Neuronal stem cell (in vitro differentiated cells): ENCODE measurements around the gene ADIPOR2.
A peak's percentile ranks its signal among the peaks of the same experiment; 100 is the strongest.

Source experiments
- DNase-seq: peaks from one replicate; pipeline ENCODE4 v3.0.0-alpha.2; 2013; ENCODE audit warnings: low spot score
- H2AFZ ChIP-seq: one replicate; pipeline ENCODE4 v1.6.1; 2013; ENCODE audit warnings: mild to moderate bottlenecking, low read length, inconsistent platforms
- H2AK5ac ChIP-seq: 2 replicates; pipeline ENCODE4 v1.6.1; 2013; ENCODE audit warnings: low read depth, mild to moderate bottlenecking, inconsistent platforms, low read length, moderate library complexity, mixed read lengths
- H2BK120ac ChIP-seq: 2 replicates; pipeline ENCODE4 v1.6.1; 2013; ENCODE audit warnings: low read depth, mild to moderate bottlenecking, inconsistent platforms, low read length, moderate library complexity, mixed read lengths
- H2BK12ac ChIP-seq: one replicate; pipeline ENCODE4 v1.6.1; 2013; ENCODE audit warnings: low read length, inconsistent platforms
- H2BK15ac ChIP-seq: 2 replicates; pipeline ENCODE4 v1.6.1; 2013; ENCODE audit warnings: mild to moderate bottlenecking, low read length, inconsistent platforms, mixed read lengths
- H2BK5ac ChIP-seq: one replicate; pipeline ENCODE4 v1.6.1; 2013; ENCODE audit warnings: inconsistent platforms, mild to moderate bottlenecking, low read length, moderate library complexity
- H3K14ac ChIP-seq: one replicate; pipeline ENCODE4 v1.6.1; 2013; ENCODE audit warnings: low read length, inconsistent platforms
- H3K18ac ChIP-seq: 2 replicates; pipeline ENCODE4 v1.6.1; 2013; ENCODE audit warnings: low read length, inconsistent platforms
- H3K23ac ChIP-seq: 2 replicates; pipeline ENCODE4 v1.6.1; 2013; ENCODE audit warnings: low read depth, mild to moderate bottlenecking, mixed read lengths, low read length, inconsistent platforms; ENCODE audit not compliant: poor library complexity
- H3K27ac ChIP-seq: replicated peaks from 3 replicates; pipeline ENCODE4 v1.5.1; 2013; ENCODE audit warnings: low read length, inconsistent platforms
- H3K27me3 ChIP-seq, 3 experiments: 2 replicates each; pipeline ENCODE4 v1.6.1; 2013; ENCODE audit warnings: low read length in 3 of 3, mild to moderate bottlenecking in 2 of 3, inconsistent platforms in 1 of 3, low read depth in 1 of 3, mixed read lengths in 1 of 3, moderate library complexity in 1 of 3; ENCODE audit not compliant: control insufficient read depth in 3 of 3, insufficient read depth in 3 of 3
- H3K36me3 ChIP-seq, 2 donors: replicated peaks in 1 of 2; 2 replicates each; pipeline ENCODE4 v1.6.1; 2013; ENCODE audit warnings: low read length in 2 of 2; ENCODE audit not compliant: control insufficient read depth in 2 of 2, insufficient read depth in 2 of 2
- H3K4ac ChIP-seq: 2 replicates; pipeline ENCODE4 v1.6.1; 2013; ENCODE audit warnings: inconsistent platforms, mild to moderate bottlenecking, low read length, moderate library complexity
- H3K4me1 ChIP-seq, 2 donors: 1 replicate in 1 of 2; 2 replicates in 1 of 2; pipeline ENCODE4 v1.6.1; 2013; ENCODE audit warnings: low read length in 2 of 2, low read depth in 1 of 2; ENCODE audit not compliant: control insufficient read depth in 2 of 2, insufficient read depth in 1 of 2
- H3K4me2 ChIP-seq: one replicate; pipeline ENCODE4 v1.6.1; 2013; ENCODE audit warnings: mild to moderate bottlenecking, low read length, inconsistent platforms; ENCODE audit not compliant: insufficient read depth, poor library complexity, severe bottlenecking
- H3K4me3 ChIP-seq, 2 donors: 2 replicates each; pipeline ENCODE4 v1.5.1; 2013; ENCODE audit warnings: low read length in 2 of 2, mild to moderate bottlenecking in 2 of 2, inconsistent platforms in 1 of 2, moderate library complexity in 1 of 2
- H3K79me1 ChIP-seq: one replicate; pipeline ENCODE4 v1.6.1; 2013; ENCODE audit warnings: low read depth, mild to moderate bottlenecking, inconsistent platforms, low read length, moderate library complexity
- H3K9ac ChIP-seq: one replicate; pipeline ENCODE4 v1.6.1; 2013; ENCODE audit warnings: mild to moderate bottlenecking, low read depth, low read length, inconsistent platforms; ENCODE audit not compliant: poor library complexity
- H3K9me3 ChIP-seq, 2 donors: replicated peaks in 1 of 2; 2 replicates each; pipeline versions ENCODE3 to v1.6.1; 2013; ENCODE audit warnings: low read length in 2 of 2, mild to moderate bottlenecking in 2 of 2, inconsistent platforms in 1 of 2, low read depth in 1 of 2, mixed read lengths in 1 of 2, moderate library complexity in 1 of 2; ENCODE audit not compliant: control insufficient read depth in 2 of 2, insufficient read depth in 1 of 2
- H4K8ac ChIP-seq: one replicate; pipeline ENCODE4 v1.6.1; 2013; ENCODE audit warnings: low read depth, mild to moderate bottlenecking, inconsistent platforms, low read length, moderate library complexity
- H4K91ac ChIP-seq: one replicate; pipeline ENCODE4 v1.6.1; 2013; ENCODE audit warnings: low read length, low read depth, mild to moderate bottlenecking, inconsistent platforms; ENCODE audit not compliant: poor library complexity
- WGBS, 2 donors: extraction: QIAGEN DNeasy Blood & Tissue Kit; methylation state at CpG; one replicate each; pipeline ENCODE4 v1.1.7; 2013; ENCODE audit warnings: missing lambda C conversion rate in 2 of 2, mixed read lengths in 1 of 2; ENCODE audit not compliant: insufficient read length in 2 of 2, insufficient replicate concordance in 1 of 2; ENCODE audit errors: extremely low coverage in 2 of 2; 5-methylcytosine and 5-hydroxymethylcytosine counted together

ADIPOR2 gene

DNA sequence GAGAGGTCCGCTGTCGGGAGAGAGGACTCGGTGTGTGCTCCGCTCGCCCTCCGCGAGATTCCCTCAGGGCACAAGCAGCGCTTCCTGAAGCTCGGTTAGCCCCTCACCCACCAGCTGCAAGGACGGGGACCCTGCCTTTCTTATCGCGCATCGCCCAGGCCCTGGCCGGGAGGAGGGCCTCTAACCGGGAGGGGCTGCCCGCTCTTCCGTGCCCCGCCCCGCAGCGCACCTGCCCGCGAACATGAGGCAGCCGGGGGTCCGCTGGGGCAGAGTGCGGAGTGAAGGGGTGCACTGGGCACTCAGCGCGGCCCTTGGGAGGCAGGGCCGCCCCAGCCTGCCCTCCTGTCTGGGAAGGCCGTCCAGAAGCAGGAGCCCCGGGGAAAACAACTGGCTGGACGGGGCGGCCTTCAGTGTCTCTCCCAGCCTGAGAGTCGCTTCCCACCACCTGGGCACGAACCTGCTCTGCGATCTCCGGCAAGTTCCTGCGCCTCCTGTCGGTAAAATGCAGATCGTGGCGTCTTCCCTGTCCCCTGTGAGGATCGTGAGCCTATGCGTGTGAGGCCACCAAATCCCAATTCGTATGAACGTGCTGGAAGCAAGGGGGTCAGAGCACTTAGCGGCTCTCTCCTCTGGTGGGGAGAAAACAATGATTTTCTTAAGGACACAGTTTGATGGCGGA, 28.0 kb upstream of the ADIPOR2 start:
- no peaks in the 10 kb centered on the region for H3K79me1 ChIP-seq
- peak overlapping the region; percentile 64 for H3K4me2 ChIP-seq
- peak; percentile 67 for DNase-seq
- H3K27me3 ChIP-seq, result peaks cover 0 to 59% (median 12%) of the 10 kb centered on the region in 3 experiments
- H2BK5ac ChIP-seq, result no peak overlapping the region
- whole genome bisulfite sequencing, 2 donors, result no CpG with 5 or more reads among the region's 46 CpGs
- H3K9me3 ChIP-seq, result peaks cover 0 to 4% of the 10 kb centered on the region in 2 donors
- H3K4ac ChIP-seq, result no peak overlapping the region
- H3K14ac ChIP-seq, result no peak overlapping the region
- H3K9ac ChIP-seq, result peak overlapping the region; percentile 80
- H2AK5ac ChIP-seq, result peak overlapping the region; percentile 68
- H3K4me1 ChIP-seq, result peaks cover 0 to 3% of the 10 kb centered on the region in 2 donors
- H3K18ac ChIP-seq, result peak overlapping the region; percentile 88
- H2BK15ac ChIP-seq, result peak overlapping the region; percentile 91
- no peak overlapping the region for H2BK120ac ChIP-seq
- H4K91ac ChIP-seq, result no peak overlapping the region
- peak overlapping the region; percentile 78 for H2BK12ac ChIP-seq
- H3K27ac ChIP-seq, result no peak overlapping the region
- H2AFZ ChIP-seq, result peak overlapping the region; percentile 81
- peak overlapping the region in 1 of 2 donors; percentile 73 for H3K4me3 ChIP-seq
- H4K8ac ChIP-seq, result no peak overlapping the region
- peak overlapping the region; percentile 8 for H3K23ac ChIP-seq
- H3K36me3 ChIP-seq, result no peaks in the 10 kb centered on the region

DNA sequence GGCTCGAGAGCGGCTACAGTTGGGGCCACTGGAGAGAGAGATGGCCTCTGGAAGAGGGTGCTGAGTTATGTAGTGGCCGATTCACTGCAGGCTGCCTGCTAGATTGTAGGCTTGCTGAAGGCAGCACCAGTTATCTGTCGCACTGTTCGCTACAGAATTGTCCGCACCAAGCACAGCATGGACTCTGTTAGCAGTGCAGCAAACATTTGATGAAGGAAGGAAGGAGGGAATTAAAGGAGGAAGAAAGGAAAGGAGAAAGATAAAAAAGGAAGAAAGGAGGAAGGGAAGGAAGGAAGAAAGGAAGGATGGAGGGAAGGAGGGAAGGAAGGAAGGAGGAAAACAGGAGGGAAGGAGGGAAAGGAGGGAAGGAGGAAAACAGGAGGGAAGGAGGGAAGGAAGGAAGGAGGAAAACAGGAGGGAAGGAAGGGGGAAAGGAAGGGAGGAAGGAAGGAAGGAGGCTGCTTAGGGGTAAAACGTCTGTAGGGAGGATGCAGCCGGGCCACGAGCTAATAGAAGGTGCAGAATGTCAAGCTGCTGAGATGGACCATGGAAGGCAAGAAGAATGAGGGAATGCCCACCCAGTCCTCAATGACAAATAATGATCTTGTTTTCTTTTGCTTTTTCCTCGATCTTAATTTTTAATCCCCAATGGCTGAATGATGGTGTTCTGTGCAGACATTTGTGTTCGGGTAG, 27.3 kb upstream of the ADIPOR2 start:
- Histone ChIP-seq H3K18ac (no peak overlapping the region), H3K4me3 (no peak overlapping the region), H4K91ac (no peak overlapping the region), H3K79me1 (no peaks in the 10 kb centered on the region), H3K9me3 (peaks cover 0 to 4% of the 10 kb centered on the region in 2 donors), H3K27ac (no peak overlapping the region), H3K14ac (no peak overlapping the region), H2AK5ac (no peak overlapping the region), H2BK15ac (no peak overlapping the region), H2BK5ac (no peak overlapping the region), H3K23ac (no peak overlapping the region), H2BK12ac (no peak overlapping the region), H3K27me3 (peaks cover 0 to 58% (median 12%) of the 10 kb centered on the region in 3 experiments), H2AFZ (peak overlapping the region; percentile 81), H2BK120ac (no peak overlapping the region), H3K9ac (no peak overlapping the region), H3K4me2 (no peak overlapping the region), H3K4ac (no peak overlapping the region), H3K4me1 (peaks cover 2 to 3% of the 10 kb centered on the region in 2 donors), H3K36me3 (no peaks in the 10 kb centered on the region), H4K8ac (no peak overlapping the region)
- no CpG with 5 or more reads among the region's 11 CpGs for WGBS, 2 donors
- no peak for DNase-seq

- no CpG with 5 or more reads among the region's 2 CpGs for WGBS, 2 donors
- no peak overlapping the region for H3K4me3 ChIP-seq
These were observed 25.5 kb upstream of the ADIPOR2 start for GRCh38 chr12:1665366-1665765.

GRCh38 chr12:1666215-1666614, 24.7 kb upstream of the ADIPOR2 start:
- Histone ChIP-seq H3K4me3 (no peak overlapping the region), H2BK5ac (no peak overlapping the region), H2BK12ac (no peak overlapping the region), H3K18ac (no peak overlapping the region), H3K9me3 (peaks cover 0 to 4% of the 10 kb centered on the region in 2 donors), H2BK120ac (no peak overlapping the region), H3K4me2 (no peak overlapping the region), H3K4me1 (peaks cover 5 to 6% of the 10 kb centered on the region in 2 donors), H3K27me3 (peaks cover 0 to 62% (median 9%) of the 10 kb centered on the region in 3 experiments), H3K4ac (no peak overlapping the region), H3K79me1 (no peaks in the 10 kb centered on the region), H2BK15ac (no peak overlapping the region), H4K91ac (no peak overlapping the region), H2AK5ac (no peak overlapping the region), H2AFZ (no peak overlapping the region), H3K23ac (no peak overlapping the region), H3K36me3 (no peaks in the 10 kb centered on the region), H4K8ac (no peak overlapping the region), H3K14ac (no peak overlapping the region), H3K27ac (no peak overlapping the region), H3K9ac (no peak overlapping the region)
- no CpG with 5 or more reads among the region's 5 CpGs for WGBS, 2 donors
- no peak for DNase-seq

More at GRCh38 chr12:1665366-1665765, 25.5 kb upstream of the ADIPOR2 start:
- Histone ChIP-seq H3K4me1 (peaks cover 5 to 6% of the 10 kb centered on the region in 2 donors), H3K4ac (no peak overlapping the region), H3K23ac (no peak overlapping the region), H3K36me3 (no peaks in the 10 kb centered on the region), H2BK120ac (no peak overlapping the region), H3K27ac (no peak overlapping the region), H3K4me2 (no peak overlapping the region), H3K18ac (no peak overlapping the region), H3K9ac (no peak overlapping the region), H4K8ac (no peak overlapping the region), H4K91ac (no peak overlapping the region), H2BK15ac (no peak overlapping the region), H3K9me3 (peaks cover 0 to 4% of the 10 kb centered on the region in 2 donors), H3K14ac (no peak overlapping the region), H3K79me1 (no peaks in the 10 kb centered on the region), H2AK5ac (no peak overlapping the region), H3K27me3 (peaks cover 0 to 62% (median 9%) of the 10 kb centered on the region in 3 experiments), H2BK5ac (no peak overlapping the region), H2BK12ac (no peak overlapping the region), H2AFZ (no peak overlapping the region)
- DNase-seq, result no peak
